Chondrocyte (in vitro differentiated cells): Measurements from ENCODE around the gene CMPK1. TPM values are rescaled to one million over a fixed set of nuclear protein-coding genes. Genes with fewer than 3 reads are reported as not detected.

Experiments used
- DNase-seq: peaks from one replicate; pipeline ENCODE4 v3.0.0; 2021; ENCODE audit warnings: mixed read lengths, low spot score
- H3K27ac Mint-ChIP-seq: one replicate; pipeline ENCODE4 v1.8.0; 2021; ENCODE audit warnings: mild to moderate bottlenecking, moderate library complexity, mixed read lengths; ENCODE audit not compliant: unreplicated experiment
- H3K27me3 Mint-ChIP-seq: 2 replicates; pipeline ENCODE4 v1.8.0; 2021; ENCODE audit warnings: low read depth, mixed read lengths
- H3K36me3 Mint-ChIP-seq: 2 replicates; pipeline ENCODE4 v1.8.0; 2021; ENCODE audit warnings: low read depth, mixed read lengths
- H3K4me1 Mint-ChIP-seq: 2 replicates; pipeline ENCODE4 v1.8.0; 2021; ENCODE audit warnings: low read depth, mild to moderate bottlenecking, mixed read lengths
- H3K4me3 Mint-ChIP-seq: one replicate; pipeline ENCODE4 v1.8.0; 2021; ENCODE audit warnings: mild to moderate bottlenecking, moderate library complexity, mixed read lengths; ENCODE audit not compliant: unreplicated experiment
- H3K9me3 Mint-ChIP-seq: 2 replicates; pipeline ENCODE4 v1.8.0; 2021; ENCODE audit warnings: low read depth, mixed read lengths
- CTCF ChIP-seq: fragments of 200-600 bp; sonication (generic); IDR thresholded peaks from 2 replicates; pipeline ENCODE4 v1.5.0; 2021; ENCODE audit warnings: antibody characterized with exemption, mild to moderate bottlenecking, moderate library complexity
- total RNA-seq: library from RNA; stranded (reverse); gene quantifications from 3 replicates; pipeline ENCODE4 v1.2.1, GENCODE V29; 2021

CMPK1 gene
- total RNA-seq, 1 donor from 2014 or later: 135 TPM

DNA sequence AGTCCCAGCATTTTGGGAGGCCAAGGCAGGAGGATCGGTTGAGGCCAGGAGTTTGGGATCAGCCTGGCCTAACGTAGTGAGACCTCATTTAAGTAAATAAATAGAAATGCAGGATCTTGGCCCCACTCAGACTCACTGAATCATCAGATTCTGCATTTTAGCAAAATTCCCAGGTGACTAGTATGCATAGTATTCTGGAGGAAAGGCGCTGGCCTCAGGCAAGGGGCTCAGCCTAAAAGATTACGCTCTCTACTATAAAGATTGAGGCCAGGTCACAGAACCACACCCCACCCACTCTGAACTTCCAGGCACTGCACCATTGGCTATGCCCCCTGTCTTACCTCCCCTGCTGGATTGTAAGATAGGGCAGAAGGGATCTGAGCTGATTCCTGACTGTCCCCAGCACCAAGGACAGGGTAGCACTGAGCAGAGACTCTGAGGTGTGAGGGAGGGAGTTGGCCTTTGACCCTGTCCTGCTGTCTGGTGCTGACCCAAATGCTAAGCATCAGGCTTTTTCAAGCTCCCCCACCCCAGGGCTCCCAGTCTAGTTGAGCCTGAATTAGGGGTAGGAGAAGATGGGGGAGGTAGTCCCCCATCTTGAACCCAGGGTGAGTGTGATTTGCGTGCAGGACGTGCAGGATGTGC lies 85.2 kb downstream of the CMPK1 start:
- H3K9me3 Mint-ChIP-seq: no peaks in the 10 kb centered on the region
- no peak overlapping the region for H3K27ac Mint-ChIP-seq
- no peak for TF ChIP-seq CTCF
- H3K4me1 Mint-ChIP-seq: peaks cover 11% of the 10 kb centered on the region
- H3K4me3 Mint-ChIP-seq: no peak overlapping the region
- H3K27me3 Mint-ChIP-seq: peaks cover 15% of the 10 kb centered on the region
- H3K36me3 Mint-ChIP-seq: no peaks in the 10 kb centered on the region
- DNase-seq: no peak

- Mint-ChIP-seq H3K4me1 (peaks cover 13% of the 10 kb centered on the region), H3K9me3 (no peaks in the 10 kb centered on the region)
Observed at GRCh38 chr1:47420547-47420946, 87.0 kb downstream of the CMPK1 start.

GRCh38 chr1:47423872-47424271 lies 90.3 kb downstream of the CMPK1 start:
- Mint-ChIP-seq H3K27ac (no peak overlapping the region), H3K4me1 (peaks cover 4% of the 10 kb centered on the region), H3K36me3 (no peaks in the 10 kb centered on the region), H3K9me3 (no peaks in the 10 kb centered on the region), H3K27me3 (peaks cover 3% of the 10 kb centered on the region), H3K4me3 (no peak overlapping the region)
- TF ChIP-seq CTCF: no peak
- DNase-seq: no peak

More at GRCh38 chr1:47420547-47420946, 87.0 kb downstream of the CMPK1 start:
- Mint-ChIP-seq H3K4me3 (no peak overlapping the region), H3K27ac (no peak overlapping the region), H3K27me3 (peaks cover 13% of the 10 kb centered on the region), H3K36me3 (no peaks in the 10 kb centered on the region)
- no peak for TF ChIP-seq CTCF
- no peak for DNase-seq

DNA sequence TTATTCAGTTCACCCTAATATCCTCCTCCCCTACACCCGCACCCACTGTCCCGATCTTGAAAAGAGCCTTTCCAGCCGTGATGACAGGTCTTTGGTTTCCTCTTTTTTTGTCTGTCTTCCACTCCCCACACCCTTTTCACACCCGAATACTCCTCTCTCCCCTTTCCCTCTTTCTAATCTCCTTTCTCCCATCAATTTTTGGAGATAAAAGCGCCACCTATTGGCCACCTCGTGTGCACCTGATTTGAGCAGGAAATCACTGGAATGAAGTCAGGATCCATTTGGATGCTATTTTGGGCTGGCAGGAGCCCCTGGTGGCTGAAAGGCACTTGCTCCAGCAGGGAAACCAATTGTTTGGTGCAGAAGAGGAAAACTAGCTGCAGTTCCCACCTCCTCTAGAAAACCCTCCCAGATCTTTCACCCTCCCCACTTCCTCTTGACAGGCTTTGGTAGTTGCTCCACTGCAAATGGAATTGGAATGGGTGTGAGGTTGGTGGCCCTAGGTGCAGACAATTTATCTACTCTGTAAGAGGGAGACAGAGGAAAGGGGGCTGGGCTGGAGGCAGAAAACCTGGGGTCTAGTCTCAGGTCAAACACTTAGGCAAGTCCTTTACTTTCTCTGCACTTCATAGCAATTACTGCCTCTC lies 90.9 kb downstream of the CMPK1 start:
- Mint-ChIP-seq H3K27me3 (peaks cover 2% of the 10 kb centered on the region), H3K4me3 (no peak overlapping the region), H3K27ac (no peak overlapping the region), H3K4me1 (peaks cover 4% of the 10 kb centered on the region), H3K36me3 (no peaks in the 10 kb centered on the region), H3K9me3 (no peaks in the 10 kb centered on the region)
- TF ChIP-seq CTCF: peak; percentile 91
- DNase-seq: no peak

Other genes with a start within 250 kb of the CMPK1 start
- not detected in 3 replicates for gene CYP4A22, start 196.3 kb upstream of the CMPK1 start, total RNA-seq
- not detected in 3 replicates for gene PDZK1IP1, start 143.8 kb upstream of the CMPK1 start, total RNA-seq
- gene TAL1, start 101.6 kb upstream of the CMPK1 start, total RNA-seq: 0.10 TPM in 2 of 3 replicates, not detected in the other
- 5.0 to 6.9 TPM (median 5.2 TPM) in 3 replicates for gene STIL, start 19.6 kb upstream of the CMPK1 start, total RNA-seq
- gene FOXE3, start 82.5 kb downstream of the CMPK1 start, total RNA-seq: not detected in 3 replicates
- gene FOXD2, start 104.3 kb downstream of the CMPK1 start, total RNA-seq: 0.90 to 1.0 TPM (median 1.0 TPM) in 3 replicates